Effector CD4-positive, alpha-beta T cell (primary cell): ENCODE data around the gene PPARGC1A.

Source experiments
- DNase-seq: peaks from one replicate; pipeline ENCODE4 v3.0.0-alpha.2; 2020

The PPARGC1A gene

DNA sequence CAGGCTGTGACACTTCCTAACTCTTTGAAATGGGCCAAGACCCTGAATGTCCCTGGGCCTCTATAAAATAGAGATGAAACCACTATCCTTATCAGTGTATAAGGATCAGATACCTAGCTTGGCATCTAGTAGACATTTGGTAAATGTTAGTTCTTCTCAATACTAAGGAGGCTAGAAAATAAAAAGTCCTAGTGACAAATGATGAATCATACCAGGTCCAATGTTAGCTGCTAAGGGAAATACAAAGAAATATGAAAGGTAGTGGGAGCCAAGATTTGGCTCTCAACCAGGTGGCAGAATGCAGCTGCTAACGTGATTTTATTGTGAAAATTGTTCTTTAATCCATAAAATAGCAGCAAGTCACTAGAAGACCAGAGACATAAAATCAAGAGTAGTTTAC lies 19.8 kb upstream of the PPARGC1A start:
- no peak for DNase-seq

DNA sequence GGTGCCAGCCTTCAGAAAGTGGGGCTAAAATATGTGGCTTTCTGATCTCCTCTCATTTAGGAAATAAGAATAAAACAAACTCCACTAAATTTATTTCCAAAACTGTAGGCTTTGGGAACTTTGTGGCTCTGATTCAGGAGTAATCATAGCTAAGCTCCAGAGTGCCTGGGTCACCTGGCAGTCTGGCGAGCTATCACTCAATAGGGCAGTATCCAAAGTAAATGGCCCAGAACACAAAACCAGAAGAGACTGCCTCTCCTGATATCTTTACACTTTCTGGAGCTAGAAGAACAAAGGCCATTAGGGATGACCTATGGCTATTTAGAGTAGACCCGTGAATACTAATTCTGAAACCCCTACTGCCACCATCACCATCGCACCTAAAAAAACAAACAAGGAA lies 17.0 kb upstream of the PPARGC1A start:
- no peak for DNase-seq

DNA sequence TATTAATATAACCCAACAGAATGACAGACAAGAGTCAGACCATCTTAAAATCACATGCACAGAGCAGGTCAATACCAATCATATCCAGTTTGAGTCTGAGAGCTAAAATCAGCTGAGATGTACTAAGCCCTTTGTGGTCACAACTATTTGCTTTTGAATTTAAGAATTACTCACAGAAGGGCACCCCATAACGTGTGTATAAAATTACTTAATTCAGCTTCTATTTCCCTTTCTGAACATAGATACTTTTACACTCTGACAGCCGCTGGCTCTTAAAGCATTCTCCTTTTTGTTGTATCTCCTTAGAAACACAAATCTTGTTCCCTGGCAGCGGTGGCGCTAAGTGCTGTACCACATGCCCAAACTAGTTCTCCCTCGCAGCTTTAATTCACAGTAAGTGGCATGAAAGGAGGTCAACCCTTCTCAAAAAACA lies 14.8 kb upstream of the PPARGC1A start:
- no peak for DNase-seq

DNA sequence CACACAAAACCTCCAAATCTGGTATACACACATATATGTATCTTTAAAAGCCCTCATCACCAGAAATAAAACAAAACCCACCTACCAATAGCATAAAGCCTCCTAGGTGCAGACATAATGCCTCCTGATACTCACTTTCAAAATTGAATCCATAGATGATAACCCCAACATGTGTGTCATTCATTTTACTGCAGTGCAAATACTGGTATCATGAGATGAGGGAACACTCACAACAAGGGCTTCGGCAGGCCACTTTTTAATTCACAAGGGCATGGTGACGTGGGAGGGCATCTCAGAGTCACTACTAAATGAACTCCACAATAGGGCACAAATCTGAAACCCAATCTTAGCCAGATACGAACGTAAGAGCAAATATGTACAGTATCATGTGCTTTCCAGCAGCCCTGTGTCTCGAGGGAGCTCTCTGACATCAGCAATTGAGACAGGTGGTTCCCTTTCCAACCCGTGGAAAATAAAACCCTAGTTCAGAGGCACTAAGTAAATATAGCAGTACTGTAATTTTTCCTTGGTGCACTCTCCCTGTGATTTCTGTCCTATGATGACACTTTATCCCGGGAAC lies 14.1 kb upstream of the PPARGC1A start:
- no peak for DNase-seq

DNA sequence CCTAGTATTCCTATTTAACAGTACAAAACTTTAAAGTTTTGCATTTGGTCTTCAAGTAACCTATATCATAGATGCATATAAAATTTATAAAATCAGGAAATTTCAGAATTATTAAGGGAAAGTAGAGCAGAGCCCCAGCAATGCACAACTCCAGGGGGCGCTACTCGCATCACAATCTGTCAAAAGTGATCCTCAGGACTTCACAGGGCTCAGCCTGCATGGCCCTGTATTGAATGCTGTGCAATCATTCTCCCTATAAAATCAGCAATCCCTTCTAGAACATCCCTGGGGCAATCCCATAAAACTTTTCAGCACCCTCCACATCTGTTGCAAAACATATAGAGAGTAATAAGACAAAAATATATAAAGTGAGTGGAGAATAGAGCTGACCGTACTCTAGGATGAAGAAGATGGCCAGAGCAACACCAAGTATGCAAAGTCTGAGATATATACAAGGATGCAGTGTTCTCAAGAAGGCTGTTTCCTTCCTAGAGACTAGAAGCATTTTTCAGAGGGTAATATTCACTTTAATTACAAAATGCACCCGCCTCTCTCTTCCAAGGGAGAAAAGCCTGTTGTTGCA lies 12.5 kb upstream of the PPARGC1A start:
- DNase-seq = no peak

DNA sequence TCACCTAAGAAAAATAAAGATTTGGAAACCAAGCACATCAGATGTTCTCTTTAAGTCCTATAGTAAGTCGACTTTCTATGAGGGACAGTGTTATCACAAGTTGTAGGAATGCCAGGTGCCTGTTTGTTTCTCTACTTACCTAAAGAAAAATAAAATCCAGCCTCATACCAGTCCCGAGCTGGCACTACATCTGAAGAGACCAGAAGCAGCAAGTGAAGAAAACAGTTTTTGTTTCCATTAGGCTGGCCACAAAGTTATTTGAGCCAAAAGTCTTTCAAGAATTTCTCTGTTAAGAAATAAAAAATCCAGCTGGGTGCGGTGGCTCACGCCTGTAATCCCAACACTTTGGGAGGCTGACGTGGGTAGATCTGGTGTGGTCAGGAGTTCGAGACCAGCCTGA lies 10.8 kb upstream of the PPARGC1A start:
- DNase-seq = no peak

DNA sequence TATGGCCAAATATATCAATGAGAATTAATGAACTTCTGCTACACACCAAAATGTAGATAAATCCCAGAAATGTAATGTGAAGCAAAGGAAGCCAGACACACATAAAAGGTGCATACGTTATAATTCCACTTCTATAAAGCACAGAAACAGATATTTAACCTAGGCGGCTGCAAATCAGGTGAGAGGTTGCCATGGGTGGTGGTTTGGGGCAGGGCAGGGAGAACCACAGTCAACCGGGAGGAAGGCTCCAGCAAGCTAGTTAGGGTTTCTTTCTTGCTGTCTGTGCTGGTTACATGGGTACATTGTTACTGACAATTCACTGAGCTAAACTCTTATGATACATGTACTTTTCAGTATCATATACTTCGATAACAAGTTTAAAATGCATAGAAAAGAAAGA lies 9.7 kb upstream of the PPARGC1A start:
- no peak for DNase-seq

DNA sequence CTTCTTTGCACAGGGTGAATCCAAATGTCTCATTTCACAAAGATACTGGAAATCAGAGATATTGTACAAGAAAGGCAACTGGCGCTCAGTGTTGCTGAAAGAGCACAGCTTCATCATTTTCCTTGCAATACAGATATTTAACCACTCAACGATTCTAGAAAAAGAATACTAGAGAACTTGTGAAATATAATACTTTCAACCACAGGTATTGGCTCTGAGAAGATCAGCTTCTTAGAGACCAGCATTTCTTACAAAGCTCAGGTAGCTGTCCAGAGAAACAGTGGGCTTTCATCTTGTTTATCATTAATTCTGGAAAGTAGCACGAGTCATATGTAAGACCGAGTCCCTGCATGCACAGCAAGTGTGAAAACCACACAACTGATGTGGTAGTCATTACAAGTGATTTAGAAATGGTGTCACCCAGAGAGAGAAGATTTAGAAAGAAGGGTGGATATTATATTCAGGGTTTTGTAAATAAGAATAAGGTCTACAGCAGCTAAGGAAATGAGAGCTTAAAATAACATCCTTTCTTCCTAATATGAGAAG lies 7.8 kb upstream of the PPARGC1A start:
- no peak for DNase-seq

DNA sequence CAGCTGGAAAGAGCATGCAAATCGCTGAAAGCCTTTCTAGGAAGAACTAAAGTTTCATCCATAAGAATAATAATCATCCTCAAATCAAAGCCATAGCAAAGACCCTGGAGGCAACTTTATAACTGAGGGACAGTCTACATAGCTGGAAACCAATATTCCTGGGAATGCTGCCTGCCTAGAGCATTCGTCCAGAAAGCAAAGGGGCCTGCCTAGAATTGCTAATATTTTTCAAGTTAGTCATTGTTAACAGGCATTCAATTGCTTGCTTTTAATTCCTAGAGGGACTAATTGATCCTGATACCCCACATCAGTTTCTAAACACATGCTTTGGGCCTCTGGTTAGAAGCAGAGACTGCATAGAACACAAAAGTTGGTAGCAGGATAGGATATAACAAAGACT lies 4.2 kb upstream of the PPARGC1A start:
- no peak for DNase-seq

DNA sequence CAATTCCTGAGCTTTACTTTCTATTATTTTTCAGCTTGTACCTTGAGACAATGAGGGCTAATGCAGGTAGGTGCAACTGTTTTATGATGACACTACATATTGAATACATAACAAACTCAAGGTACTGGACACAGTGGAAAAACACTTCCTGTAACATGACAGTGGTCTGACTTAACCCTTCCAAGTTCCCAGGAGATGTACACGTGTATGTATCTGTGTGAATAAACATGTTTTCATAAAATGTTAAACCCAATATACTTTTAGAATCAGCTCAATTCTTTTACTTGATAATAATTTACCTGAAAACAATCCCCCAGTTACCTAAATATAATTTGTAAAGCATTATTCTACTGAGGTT lies 1.2 kb upstream of the PPARGC1A start:
- no peak for DNase-seq

DNA sequence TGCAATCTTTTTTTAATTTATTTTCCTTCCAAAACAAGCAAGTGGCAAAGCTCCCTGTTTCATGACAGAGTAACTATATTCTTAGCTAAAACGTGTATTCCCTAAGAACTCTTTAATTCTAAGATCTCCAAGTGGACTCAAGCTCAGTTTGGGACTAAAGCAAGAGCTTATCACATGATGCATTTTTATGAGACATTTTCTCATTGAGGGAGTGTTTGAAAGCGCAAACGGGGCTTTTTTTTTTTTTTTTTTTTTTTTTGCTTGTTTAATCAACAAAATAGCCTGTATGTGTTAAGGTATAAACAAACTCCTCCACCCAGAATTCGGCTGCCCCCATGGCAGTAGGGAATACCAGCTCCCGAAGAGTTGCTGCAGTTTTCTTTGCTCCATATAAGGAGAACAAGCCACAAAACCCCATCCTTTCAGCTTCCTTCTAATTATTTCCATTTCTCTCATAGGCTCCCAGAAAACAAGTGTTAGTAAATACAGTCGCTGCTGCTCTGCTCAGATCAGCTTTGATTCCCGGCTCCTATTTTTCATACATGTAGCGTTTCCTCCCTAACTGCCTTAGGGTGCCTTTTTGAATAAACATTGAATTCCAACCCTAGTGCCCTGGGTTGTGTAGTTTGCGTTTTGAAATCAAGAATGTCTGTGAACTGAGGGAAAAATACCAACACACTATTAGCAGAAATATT lies 669 bp upstream of the PPARGC1A start:
- no peak for DNase-seq

DNA sequence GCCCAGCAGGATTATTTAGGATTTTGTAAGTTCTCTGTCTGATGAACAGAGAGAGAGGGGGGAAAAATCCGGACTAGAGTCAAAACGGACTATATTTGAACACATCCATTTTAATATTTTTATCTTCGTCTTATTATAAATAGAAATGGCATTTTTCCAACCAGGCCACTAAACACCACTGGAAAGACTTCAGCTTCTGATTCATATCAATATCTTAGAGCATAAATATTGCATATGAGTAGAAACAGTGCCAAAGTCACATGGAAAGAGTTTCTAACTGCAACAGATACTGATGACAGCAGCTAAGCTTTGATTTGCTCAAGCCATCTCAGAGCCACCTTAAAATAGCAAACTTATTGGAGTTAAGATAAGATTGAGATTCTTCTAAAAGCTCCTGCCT lies 456 bp downstream of the PPARGC1A start:
- no peak for DNase-seq

DNA sequence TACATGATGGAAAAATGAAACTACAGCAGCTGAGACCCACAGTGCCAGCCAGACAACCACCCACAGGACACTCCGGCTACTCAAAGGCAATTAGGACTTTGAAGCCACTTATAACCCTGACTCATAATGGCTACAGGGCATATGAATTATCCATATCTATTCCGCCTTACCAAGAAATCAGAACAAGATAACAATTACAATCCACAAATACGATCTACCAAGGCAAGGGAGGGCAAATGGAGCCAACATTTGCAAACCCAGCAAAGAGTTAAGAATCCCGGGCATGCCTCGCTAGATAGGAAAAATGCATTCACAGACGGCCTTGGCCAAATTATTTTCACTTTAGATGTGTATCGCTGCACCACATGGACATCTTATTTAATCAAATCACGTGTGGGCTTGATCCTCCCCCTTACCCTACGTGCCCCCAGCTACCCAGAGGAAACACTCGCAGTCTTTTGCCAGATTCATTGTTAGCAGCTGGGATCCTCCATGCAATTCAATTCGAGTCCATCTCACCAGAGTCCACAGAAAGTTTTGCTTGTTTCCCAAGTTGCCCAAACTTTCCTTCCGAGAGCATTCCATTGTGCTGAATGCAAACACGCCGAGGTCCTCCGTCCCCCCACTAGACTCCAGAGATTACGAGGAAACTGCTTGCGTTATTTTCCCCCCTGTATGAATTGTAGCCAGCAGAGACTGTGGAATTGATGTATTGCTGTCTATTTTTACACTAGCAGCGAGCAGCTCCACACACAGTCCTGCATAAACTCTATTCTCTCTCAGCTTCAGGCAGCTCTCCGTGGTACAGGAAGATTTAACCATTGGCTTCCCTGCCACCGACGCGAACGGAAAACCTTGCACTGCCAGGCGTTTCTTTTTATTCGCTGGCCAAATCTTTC lies 1.2 kb downstream of the PPARGC1A start:
- DNase-seq = no peak

DNA sequence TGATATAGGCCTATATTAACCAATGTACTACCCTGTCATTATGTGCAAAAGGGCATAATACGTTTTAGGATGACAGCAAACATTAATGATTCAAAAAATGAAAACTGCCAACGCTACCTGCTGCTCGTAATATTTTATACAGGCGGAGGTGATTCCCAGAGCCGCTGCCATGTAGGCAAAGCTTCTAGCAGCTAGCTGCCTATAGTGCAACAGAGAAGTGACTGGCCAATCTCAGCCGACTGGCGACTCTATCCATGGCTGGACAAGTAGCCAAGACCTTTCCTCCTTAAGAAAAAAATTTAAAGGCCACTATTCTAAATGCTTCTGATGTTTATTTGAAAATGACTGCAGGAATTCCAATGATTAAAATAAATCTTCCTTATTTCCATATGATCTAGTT lies 1.9 kb downstream of the PPARGC1A start:
- no peak for DNase-seq

DNA sequence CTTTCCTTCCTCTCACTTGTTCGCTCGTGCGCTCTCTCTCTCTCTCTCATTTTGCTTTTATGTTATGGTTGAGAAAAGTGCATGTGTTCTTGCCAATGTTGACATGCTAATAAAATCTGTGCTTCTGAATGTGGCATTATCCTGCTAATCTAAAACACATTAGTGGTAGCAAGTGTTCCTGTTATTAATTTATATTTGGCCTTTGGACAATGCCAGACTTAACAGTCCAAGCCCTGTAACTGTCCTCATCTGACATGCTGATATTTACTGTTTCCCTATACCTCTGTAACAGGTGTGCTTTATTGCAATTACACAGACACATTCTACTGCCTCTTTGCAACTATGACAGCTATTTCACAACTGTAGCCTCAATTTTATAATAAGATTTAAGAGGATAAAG lies 2.7 kb downstream of the PPARGC1A start:
- no peak for DNase-seq

DNA sequence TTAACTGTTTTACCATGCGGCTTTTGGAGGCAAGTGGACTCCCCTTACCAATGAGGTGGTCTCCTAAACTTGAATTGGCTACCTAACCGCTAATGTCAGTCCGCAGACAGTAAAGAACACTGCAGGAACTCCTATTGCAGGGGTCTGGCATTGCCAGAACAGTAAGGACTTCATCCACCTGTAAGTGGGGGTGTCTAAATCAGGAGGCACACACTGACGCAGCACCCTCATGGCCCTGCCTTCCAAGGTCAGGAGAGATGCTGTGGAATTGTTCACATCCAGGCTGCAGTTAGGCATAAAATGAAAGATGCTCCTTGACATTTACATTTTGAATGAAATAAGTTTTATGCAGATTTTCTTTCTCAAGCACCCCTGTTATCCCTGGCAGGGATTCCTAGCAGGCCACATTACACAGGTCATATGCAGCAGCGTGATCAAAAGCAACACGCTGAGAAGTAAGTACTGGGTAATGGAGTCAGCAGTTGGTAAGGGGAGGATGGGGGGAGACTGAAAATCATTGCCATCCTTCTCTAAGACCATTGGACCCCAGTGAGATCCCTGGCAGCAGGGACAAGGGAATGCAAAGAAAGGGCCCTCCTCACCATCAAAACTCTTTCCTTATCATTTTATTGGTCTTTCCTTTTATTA lies 3.8 kb downstream of the PPARGC1A start:
- no peak for DNase-seq

DNA sequence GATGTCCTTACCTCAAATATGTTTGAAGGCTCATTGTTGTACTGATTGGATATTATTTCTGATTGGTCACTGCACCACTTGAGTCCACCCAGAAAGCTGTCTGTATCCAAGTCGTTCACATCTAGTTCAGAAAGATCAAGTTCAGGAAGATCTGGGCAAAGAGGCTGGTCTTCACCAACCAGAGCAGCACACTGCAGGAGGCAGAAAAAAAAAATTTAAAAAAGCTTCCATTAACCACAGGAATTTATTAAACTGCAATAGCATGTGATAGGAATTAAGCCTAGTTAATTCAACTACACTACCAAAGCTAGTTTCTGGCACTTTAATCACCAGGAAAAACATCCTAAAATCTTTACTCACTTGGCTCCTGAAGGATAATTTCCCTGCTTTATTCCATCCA lies 5.1 kb downstream of the PPARGC1A start:
- no peak for DNase-seq

DNA sequence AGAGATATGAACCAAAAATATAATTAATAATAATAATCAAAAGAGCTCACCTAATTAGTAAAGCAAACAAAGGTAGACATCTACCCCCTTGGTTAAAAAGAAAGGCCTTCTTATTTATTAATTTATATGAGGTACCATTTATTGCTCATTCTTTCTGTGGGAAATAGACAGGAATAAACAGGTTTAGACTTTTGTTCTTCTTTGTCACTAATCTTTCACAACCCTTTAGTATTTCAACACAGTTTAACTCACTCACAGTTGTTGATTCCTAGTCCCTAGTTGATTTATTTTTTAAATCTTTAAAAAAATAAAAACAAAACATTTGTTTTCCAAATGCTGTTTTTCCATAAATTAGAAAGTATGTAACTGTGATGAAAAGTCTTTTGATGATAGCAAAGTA lies 5.6 kb downstream of the PPARGC1A start:
- no peak for DNase-seq

DNA sequence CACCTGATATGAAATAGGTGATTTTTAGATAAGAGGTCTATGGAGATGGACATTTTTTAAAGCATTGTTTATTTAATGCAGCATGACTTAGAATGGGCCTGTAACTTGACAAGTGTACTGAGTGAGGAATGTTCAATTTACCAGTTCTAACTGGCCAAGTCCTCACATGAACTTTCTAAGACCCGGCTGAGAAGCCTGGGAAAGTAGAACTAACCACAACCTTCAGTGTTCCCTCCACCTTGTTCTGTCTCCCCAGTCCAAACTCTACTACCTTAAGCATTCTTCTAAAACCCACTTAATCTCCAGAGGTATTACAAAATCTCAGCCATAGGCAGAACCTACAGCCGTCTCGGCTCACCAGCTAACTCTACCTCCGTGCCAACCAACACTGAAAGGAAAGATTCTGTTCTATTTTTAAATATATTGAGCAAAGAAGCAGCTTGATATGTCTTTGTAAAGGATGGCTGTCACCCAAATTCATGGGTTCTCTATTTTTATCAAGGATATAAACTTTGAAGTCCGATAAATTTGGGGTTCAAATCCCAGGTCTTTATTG lies 6.8 kb downstream of the PPARGC1A start:
- DNase-seq = no peak

DNA sequence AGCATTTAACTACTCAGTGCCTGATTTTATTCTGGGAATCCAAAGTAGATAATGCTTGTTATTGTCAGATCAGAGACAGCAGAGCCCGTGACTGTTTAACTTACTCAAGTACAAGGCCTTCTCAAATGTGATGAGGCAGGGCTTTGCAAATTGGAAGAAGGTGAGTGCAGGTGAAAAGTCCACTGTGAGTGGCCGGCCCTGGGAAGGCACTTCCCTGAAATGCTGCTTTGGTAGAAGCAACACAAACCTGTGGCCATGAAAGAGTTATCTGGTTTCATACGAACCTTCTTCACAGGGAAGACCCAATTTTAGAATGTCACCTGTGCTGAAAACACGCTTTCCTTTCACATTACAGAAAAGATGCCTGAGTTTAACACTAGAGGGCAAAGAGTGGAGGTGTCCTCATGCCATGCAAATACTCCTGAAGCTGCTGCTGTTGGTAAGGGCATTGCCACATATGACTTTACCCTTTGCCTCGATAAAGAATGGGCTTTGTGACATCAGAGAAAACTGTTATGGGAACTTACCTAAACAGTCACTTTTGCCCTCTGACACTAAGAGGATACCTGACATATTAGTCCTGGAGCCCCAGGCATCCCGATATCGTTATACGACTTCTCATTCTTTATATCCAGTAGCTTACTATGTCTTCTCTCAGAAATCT lies 8.0 kb downstream of the PPARGC1A start:
- DNase-seq = no peak

DNA sequence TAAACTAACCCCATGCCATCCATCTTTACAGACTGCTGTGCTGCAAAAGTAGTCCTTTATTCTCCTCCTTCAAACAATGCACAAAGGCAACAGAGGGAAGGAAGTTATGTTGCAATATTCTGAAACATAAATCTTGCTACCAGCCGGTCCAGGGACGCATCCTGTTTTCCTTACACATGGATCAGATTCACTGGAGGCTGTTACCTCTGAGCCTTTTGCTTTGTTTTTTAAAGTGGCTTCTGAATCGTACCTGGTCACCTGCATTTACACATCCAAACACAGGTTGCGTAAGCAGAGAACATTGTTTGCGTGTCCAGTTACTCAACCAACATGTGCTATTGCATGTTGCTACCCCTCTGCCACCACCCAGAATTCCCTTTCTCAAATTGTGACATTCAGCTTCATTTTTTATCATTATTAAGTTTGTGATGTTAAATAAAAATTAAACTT lies 8.8 kb downstream of the PPARGC1A start:
- DNase-seq = no peak
